Endothelial cell (in vitro differentiated cells): ENCODE data around the gene CYBB. TPM values are rescaled to one million over a fixed set of nuclear protein-coding genes. Genes with fewer than 3 reads are reported as not detected.
A peak's percentile ranks its signal among the peaks of the same experiment; 100 is the strongest.

Source experiments
- DNase-seq: peaks from one replicate; pipeline ENCODE4 v3.0.0; 2021; ENCODE audit warnings: low spot score
- H3K27ac Mint-ChIP-seq: one replicate; pipeline ENCODE4 v1.8.0; 2021; ENCODE audit warnings: mixed read lengths, inconsistent platforms; ENCODE audit not compliant: unreplicated experiment
- H3K27me3 Mint-ChIP-seq: one replicate; pipeline ENCODE4 v1.8.0; 2021; ENCODE audit warnings: mild to moderate bottlenecking, moderate library complexity, mixed read lengths, inconsistent platforms; ENCODE audit not compliant: unreplicated experiment
- H3K36me3 Mint-ChIP-seq: one replicate; pipeline ENCODE4 v1.8.0; 2021; ENCODE audit warnings: mild to moderate bottlenecking, low read depth, mixed read lengths, inconsistent platforms; ENCODE audit not compliant: unreplicated experiment
- H3K4me1 Mint-ChIP-seq: one replicate; pipeline ENCODE4 v1.8.0; 2021; ENCODE audit warnings: mild to moderate bottlenecking, mixed read lengths, inconsistent platforms; ENCODE audit not compliant: unreplicated experiment
- H3K4me3 Mint-ChIP-seq: one replicate; pipeline ENCODE4 v1.8.0; 2021; ENCODE audit warnings: mild to moderate bottlenecking, mixed read lengths, inconsistent platforms; ENCODE audit not compliant: unreplicated experiment
- H3K9me3 Mint-ChIP-seq: one replicate; pipeline ENCODE4 v1.8.0; 2021; ENCODE audit warnings: mixed read lengths, inconsistent platforms; ENCODE audit not compliant: unreplicated experiment
- total RNA-seq: library from RNA; stranded (reverse); fragmentation: NEBNext Ultra II Directional; extraction: Animal tissue kit (Norgen Biotek cat#: 25700); gene quantifications from one replicate; pipeline ENCODE4 v1.2.1, GENCODE V29; 2021; ENCODE audit not compliant: unreplicated experiment
- TF ChIP-seq, protein P1 (sequence below): fragments of 200-600 bp; sonication (generic); IDR thresholded peaks from one replicate; pipeline ENCODE4 v1.5.0; 2021; ENCODE audit warnings: antibody characterized with exemption; ENCODE audit not compliant: unreplicated experiment

Gene CYBB
- total RNA-seq, 1 donor from 2014 or later: not detected

DNA sequence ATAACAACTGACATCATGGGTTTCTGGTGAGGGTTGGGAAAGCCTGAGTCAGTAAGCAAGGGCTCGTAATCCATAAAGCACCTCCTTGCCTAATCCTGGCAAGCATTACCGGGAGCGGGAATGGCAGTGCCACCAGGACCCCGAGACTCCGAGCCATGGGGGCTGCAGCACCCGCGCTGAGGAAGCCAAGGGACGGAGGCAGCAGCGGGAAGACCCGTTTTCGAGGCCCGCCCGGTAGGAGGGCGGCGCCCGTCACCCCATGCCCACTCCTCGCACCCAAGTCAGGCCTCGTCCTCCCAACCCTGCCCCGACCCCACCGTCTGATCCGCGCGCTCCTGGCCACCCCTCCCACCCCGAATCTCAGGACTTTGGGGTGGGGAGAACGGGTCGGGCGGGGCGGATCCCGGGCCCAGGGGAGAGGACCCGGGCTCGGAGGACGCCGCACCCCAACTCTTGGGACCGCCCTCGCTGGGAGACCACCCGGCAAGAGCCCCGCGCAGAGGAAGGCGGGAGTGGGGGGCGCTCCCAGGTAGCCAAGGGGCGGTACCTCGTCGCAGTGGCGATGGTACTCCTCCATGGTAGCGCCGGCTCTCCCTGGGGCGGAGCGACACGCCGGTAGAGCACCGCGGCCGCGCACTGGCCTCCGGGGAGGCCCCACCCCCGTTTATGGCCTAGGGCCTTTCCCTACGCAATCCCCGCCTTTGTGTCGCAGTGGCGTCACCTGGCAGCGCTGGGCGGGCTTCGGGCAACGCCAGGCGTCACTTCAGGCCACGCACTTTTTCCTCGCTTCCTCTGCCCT, 67.3 kb downstream of the CYBB start, which contains the start of gene DYNLT3:
Gene DYNLT3 (minus strand): TSS at position 638 of the 799 bp plus-strand sequence. CDS start 61 bp downstream, at position 577.
- TF ChIP-seq, protein P1, sequence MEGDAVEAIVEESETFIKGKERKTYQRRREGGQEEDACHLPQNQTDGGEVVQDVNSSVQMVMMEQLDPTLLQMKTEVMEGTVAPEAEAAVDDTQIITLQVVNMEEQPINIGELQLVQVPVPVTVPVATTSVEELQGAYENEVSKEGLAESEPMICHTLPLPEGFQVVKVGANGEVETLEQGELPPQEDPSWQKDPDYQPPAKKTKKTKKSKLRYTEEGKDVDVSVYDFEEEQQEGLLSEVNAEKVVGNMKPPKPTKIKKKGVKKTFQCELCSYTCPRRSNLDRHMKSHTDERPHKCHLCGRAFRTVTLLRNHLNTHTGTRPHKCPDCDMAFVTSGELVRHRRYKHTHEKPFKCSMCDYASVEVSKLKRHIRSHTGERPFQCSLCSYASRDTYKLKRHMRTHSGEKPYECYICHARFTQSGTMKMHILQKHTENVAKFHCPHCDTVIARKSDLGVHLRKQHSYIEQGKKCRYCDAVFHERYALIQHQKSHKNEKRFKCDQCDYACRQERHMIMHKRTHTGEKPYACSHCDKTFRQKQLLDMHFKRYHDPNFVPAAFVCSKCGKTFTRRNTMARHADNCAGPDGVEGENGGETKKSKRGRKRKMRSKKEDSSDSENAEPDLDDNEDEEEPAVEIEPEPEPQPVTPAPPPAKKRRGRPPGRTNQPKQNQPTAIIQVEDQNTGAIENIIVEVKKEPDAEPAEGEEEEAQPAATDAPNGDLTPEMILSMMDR: no peak
- H3K4me3 Mint-ChIP-seq: peak within 1 kb of the TSS; percentile 85
- no peaks in the 10 kb centered on the region for H3K36me3 Mint-ChIP-seq
- H3K27ac Mint-ChIP-seq: no peak within 1 kb of the TSS
- no peaks in the 10 kb centered on the region for H3K27me3 Mint-ChIP-seq
- H3K9me3 Mint-ChIP-seq: no peaks in the 10 kb centered on the region
- no peaks in the 10 kb centered on the region for H3K4me1 Mint-ChIP-seq
- DNase-seq: peak; percentile 64

DNA sequence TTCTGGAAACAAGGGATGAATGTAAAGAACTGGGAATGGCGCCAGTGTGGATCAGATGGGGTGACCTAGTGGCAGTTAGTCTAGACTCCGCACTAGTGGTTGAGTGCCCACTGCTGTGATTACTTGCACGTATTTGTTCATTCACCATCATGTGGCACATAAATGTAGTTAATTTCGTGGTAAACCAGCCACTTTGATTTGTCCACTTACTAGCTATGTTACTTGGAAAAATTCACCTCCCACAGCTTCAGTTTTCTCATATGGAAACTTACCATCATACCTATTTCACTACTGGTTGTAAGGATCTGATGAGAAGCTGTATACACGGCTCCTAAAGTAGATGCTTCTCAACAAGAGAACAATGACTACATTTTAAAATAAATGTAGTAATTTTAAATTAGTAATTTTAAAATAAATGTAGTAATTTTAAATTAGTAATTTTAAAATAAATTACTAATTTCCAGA, 67.9 kb downstream of the CYBB start:
- TF ChIP-seq, protein P1: no peak
- H3K4me3 Mint-ChIP-seq: peak overlapping the region; percentile 85
- no peaks in the 10 kb centered on the region for H3K27me3 Mint-ChIP-seq
- DNase-seq: no peak
- no peaks in the 10 kb centered on the region for H3K4me1 Mint-ChIP-seq
- no peaks in the 10 kb centered on the region for H3K9me3 Mint-ChIP-seq
- H3K36me3 Mint-ChIP-seq: no peaks in the 10 kb centered on the region
- H3K27ac Mint-ChIP-seq: no peak overlapping the region

DNA sequence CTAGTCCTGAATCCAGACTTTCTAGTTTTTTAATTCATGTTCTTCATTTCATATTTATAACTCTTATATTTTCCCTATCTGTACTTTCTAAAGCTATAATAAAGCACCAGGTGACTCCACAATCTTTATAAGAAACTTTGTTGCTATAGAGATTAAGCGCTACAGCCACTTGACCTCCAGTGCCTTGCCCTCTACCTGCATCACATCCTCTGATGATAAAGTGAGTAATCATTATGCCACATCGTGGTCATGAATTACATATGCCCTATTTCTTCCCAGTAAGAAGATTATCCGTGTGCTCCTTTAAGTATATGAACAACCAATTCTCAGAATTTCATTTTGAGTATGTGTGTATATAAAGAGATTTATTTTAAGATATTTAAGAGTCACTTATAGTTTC, 74.3 kb downstream of the CYBB start:
- Mint-ChIP-seq H3K27ac (no peak overlapping the region), H3K4me3 (no peak overlapping the region), H3K36me3 (no peaks in the 10 kb centered on the region), H3K4me1 (no peaks in the 10 kb centered on the region), H3K27me3 (no peaks in the 10 kb centered on the region), H3K9me3 (no peaks in the 10 kb centered on the region)
- TF ChIP-seq, protein P1: no peak
- no peak for DNase-seq

DNA sequence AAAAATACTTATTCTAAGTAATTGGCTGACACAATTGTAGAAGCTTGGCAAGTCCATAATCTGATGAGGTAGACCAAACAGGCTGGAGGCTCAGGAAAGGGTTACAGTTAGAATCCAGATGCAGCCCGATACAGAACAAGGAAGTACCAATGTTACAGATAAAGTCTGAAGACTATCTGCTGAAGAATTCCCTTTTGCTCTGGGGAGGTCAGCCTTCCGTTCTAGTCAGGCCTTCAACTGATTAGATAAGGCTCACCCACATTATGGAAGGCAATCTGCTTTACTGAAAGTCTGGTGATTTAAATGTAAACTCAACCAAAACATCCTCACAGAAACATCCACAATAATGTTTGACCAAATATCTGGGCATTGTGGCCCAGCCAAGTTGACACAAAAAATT, 74.9 kb downstream of the CYBB start:
- H3K27me3 Mint-ChIP-seq: no peaks in the 10 kb centered on the region
- H3K27ac Mint-ChIP-seq: no peak overlapping the region
- no peak overlapping the region for H3K4me3 Mint-ChIP-seq
- TF ChIP-seq, protein P1: no peak
- H3K9me3 Mint-ChIP-seq: no peaks in the 10 kb centered on the region
- no peak for DNase-seq
- no peaks in the 10 kb centered on the region for H3K4me1 Mint-ChIP-seq
- no peaks in the 10 kb centered on the region for H3K36me3 Mint-ChIP-seq

DNA sequence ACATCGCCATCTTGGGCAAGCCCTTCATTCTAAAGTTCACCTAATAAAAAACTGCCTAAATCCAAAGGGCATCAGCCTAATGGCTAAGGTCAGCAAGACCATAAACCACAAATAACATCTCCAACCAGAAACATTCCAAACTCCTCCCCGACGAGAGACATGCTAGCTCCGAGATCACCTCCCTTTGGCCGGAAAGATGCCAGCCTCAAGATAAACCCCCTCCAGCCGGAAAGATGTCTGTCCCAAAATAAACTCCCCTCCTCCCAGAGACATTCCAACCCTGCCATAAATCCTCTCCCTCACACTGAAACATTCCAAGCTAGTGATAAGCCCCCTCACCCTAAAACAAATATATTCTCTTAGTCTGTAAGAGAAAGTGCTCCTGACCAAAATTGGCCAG, 80.9 kb downstream of the CYBB start:
- Mint-ChIP-seq H3K9me3 (no peaks in the 10 kb centered on the region), H3K4me3 (no peak overlapping the region), H3K4me1 (no peaks in the 10 kb centered on the region), H3K27ac (no peak overlapping the region), H3K27me3 (no peaks in the 10 kb centered on the region), H3K36me3 (no peaks in the 10 kb centered on the region)
- no peak for DNase-seq
- TF ChIP-seq, protein P1: no peak
